Osteocyte (in vitro differentiated cells): Measurements from ENCODE around the gene MAS1. TPM values are rescaled to one million over a fixed set of nuclear protein-coding genes. Genes with fewer than 3 reads are reported as not detected.
A peak's percentile ranks its signal among the peaks of the same experiment; 100 is the strongest.

Source experiments
- DNase-seq: peaks from one replicate; pipeline ENCODE4 v3.0.0; 2021; ENCODE audit warnings: mixed read lengths; ENCODE audit not compliant: unreplicated experiment; ENCODE audit errors: extremely low spot score
- H3K27ac Mint-ChIP-seq: one replicate; pipeline ENCODE4 v1.8.0; 2021; ENCODE audit warnings: mild to moderate bottlenecking, mixed read lengths; ENCODE audit not compliant: unreplicated experiment
- H3K27me3 Mint-ChIP-seq: one replicate; pipeline ENCODE4 v1.8.0; 2021; ENCODE audit warnings: mixed read lengths; ENCODE audit not compliant: unreplicated experiment
- H3K36me3 Mint-ChIP-seq: one replicate; pipeline ENCODE4 v1.8.0; 2021; ENCODE audit warnings: mixed read lengths; ENCODE audit not compliant: unreplicated experiment
- H3K4me1 Mint-ChIP-seq: one replicate; pipeline ENCODE4 v1.8.0; 2021; ENCODE audit warnings: mixed read lengths; ENCODE audit not compliant: unreplicated experiment
- H3K4me3 Mint-ChIP-seq: one replicate; pipeline ENCODE4 v1.8.0; 2021; ENCODE audit warnings: mild to moderate bottlenecking, moderate library complexity, mixed read lengths; ENCODE audit not compliant: unreplicated experiment
- H3K9me3 Mint-ChIP-seq: one replicate; pipeline ENCODE4 v1.8.0; 2021; ENCODE audit warnings: mixed read lengths; ENCODE audit not compliant: unreplicated experiment
- total RNA-seq: library from RNA; stranded (reverse); gene quantifications from 2 replicates; pipeline ENCODE4 v1.2.1, GENCODE V29; 2021
- TF ChIP-seq, protein P1 (sequence below): fragments of 200-600 bp; sonication (generic); IDR thresholded peaks from 2 replicates; pipeline ENCODE4 v1.5.0; 2021; ENCODE audit warnings: antibody characterized with exemption, mild to moderate bottlenecking, moderate library complexity

The MAS1 gene
- total RNA-seq, 1 donor from 2014 or later: not detected

DNA sequence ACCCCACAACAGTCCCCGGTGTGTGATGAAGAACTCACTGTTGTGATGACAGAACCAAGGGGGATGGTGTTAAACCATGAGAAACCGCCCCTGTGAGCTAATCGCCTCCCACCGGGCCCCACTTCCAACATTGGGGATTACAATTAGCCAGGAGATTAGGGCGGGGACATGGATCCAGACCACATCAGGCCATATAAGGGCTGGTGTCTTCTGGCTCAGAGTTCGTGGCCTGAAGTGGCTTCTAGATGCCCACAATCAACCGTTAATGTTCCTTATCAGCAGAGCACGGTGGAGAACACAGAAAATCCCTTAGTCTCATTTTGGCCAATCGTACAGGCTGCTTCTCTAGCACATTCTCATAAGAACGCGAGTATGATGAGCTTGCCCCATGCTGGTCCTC, 10.9 kb upstream of the MAS1 start:
- Mint-ChIP-seq H3K4me1 (no peaks in the 10 kb centered on the region), H3K36me3 (no peaks in the 10 kb centered on the region), H3K27ac (no peak overlapping the region), H3K9me3 (no peaks in the 10 kb centered on the region), H3K4me3 (no peak overlapping the region), H3K27me3 (peaks cover 3% of the 10 kb centered on the region)
- DNase-seq: peak; percentile 44
- TF ChIP-seq, protein P1, sequence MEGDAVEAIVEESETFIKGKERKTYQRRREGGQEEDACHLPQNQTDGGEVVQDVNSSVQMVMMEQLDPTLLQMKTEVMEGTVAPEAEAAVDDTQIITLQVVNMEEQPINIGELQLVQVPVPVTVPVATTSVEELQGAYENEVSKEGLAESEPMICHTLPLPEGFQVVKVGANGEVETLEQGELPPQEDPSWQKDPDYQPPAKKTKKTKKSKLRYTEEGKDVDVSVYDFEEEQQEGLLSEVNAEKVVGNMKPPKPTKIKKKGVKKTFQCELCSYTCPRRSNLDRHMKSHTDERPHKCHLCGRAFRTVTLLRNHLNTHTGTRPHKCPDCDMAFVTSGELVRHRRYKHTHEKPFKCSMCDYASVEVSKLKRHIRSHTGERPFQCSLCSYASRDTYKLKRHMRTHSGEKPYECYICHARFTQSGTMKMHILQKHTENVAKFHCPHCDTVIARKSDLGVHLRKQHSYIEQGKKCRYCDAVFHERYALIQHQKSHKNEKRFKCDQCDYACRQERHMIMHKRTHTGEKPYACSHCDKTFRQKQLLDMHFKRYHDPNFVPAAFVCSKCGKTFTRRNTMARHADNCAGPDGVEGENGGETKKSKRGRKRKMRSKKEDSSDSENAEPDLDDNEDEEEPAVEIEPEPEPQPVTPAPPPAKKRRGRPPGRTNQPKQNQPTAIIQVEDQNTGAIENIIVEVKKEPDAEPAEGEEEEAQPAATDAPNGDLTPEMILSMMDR: no peak

DNA sequence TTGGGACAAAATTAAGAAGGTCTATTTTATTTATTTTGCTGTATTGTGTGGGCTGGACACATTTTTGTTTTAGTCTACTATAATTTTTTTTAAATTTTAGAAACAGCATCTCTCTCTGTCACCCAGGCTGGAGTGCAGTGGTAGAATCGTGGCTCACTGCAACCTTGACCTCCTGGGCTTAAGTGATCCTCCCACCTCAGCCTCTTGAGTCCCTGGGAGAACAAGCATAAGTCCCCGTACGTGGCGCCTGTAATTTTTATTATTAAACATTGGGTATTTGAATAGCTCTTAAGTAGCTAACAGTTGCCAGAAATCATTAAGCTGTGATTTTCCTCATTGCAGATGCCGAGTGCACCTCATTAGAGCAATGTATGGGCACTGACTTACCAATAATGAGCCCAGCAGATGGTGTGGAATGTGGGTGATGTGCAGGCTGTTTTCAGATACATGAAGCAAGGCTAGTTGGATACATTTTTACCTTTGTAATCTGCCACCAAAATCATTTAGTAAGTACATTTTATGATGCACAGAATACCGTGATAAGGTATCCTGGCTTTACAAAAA, 10.3 kb upstream of the MAS1 start:
- peaks cover 3% of the 10 kb centered on the region for H3K27me3 Mint-ChIP-seq
- H3K36me3 Mint-ChIP-seq: no peaks in the 10 kb centered on the region
- no peaks in the 10 kb centered on the region for H3K4me1 Mint-ChIP-seq
- peak; percentile 17 for DNase-seq
- TF ChIP-seq, protein P1: no peak
- H3K9me3 Mint-ChIP-seq: no peaks in the 10 kb centered on the region
- no peak overlapping the region for H3K27ac Mint-ChIP-seq
- no peak overlapping the region for H3K4me3 Mint-ChIP-seq

DNA sequence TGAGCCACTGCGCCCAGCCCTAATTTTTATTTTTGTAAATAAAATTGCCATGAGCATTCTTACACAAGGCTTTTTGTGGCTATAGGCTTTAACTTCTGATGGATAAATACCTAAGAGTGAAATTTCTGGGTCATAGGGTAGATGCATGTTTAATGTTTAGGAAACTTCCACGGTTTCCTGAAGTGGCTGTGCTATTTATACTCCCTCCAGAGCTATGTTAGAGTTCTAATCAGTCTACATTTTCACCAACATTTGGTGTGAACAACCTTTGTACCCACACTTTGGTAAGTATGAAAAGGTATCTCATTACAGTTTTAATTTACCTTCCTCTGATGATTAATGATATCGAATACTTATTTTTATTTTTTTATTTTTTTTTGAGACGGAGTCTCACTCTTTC, 6.1 kb upstream of the MAS1 start:
- no peak overlapping the region for H3K27ac Mint-ChIP-seq
- TF ChIP-seq, protein P1: no peak
- DNase-seq: no peak
- H3K9me3 Mint-ChIP-seq: no peaks in the 10 kb centered on the region
- H3K36me3 Mint-ChIP-seq: no peaks in the 10 kb centered on the region
- peaks cover 24% of the 10 kb centered on the region for H3K27me3 Mint-ChIP-seq
- H3K4me1 Mint-ChIP-seq: no peaks in the 10 kb centered on the region
- H3K4me3 Mint-ChIP-seq: no peak overlapping the region

DNA sequence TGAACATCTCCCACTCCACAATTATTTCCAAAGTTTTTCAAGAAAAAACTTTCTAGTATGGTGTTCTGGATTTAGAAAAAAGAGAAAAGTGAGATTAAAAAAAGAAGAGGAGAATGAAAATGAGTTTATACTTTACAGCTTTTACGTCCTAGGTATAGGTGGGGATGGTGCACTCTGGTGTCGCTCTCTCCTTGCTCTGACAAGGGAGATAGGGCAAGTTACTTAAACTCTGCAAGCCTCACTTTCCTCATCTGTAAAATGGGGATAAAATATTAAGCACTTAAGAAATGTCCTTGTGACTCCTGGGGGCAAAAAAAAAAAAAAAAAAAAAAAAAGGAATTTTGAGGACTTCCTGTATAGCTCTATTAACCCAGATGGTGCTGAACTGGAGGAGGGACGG, 4.5 kb upstream of the MAS1 start:
- H3K4me3 Mint-ChIP-seq: no peak overlapping the region
- peaks cover 37% of the 10 kb centered on the region for H3K27me3 Mint-ChIP-seq
- H3K36me3 Mint-ChIP-seq: no peaks in the 10 kb centered on the region
- no peak for DNase-seq
- H3K9me3 Mint-ChIP-seq: no peaks in the 10 kb centered on the region
- TF ChIP-seq, protein P1: no peak
- H3K4me1 Mint-ChIP-seq: no peaks in the 10 kb centered on the region
- H3K27ac Mint-ChIP-seq: no peak overlapping the region

DNA sequence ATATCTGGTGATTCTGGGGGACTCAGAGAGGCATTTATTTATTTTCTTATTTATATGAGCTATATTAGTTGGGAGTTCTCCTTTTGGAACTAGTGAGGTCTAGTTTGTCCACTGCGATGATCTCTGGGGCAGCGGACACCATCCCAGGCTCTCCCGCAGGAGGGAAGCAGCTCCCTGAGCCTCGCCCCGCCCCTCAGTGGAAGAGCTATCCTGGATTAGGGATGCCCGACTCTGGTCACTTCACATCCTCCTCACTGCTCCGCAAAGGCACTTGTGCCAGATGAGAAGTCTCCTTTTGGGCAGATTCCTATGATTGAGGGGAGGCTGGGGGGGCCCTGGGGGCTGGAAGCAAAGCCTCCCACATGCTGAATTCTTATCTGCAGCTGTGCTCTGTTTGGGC, 3.6 kb upstream of the MAS1 start:
- DNase-seq: no peak
- H3K36me3 Mint-ChIP-seq: no peaks in the 10 kb centered on the region
- H3K27me3 Mint-ChIP-seq: peaks cover 38% of the 10 kb centered on the region
- no peaks in the 10 kb centered on the region for H3K4me1 Mint-ChIP-seq
- TF ChIP-seq, protein P1: no peak
- H3K9me3 Mint-ChIP-seq: no peaks in the 10 kb centered on the region
- no peak overlapping the region for H3K27ac Mint-ChIP-seq
- H3K4me3 Mint-ChIP-seq: no peak overlapping the region
